Karpas-422 (cell line): ENCODE measurements around the gene ALDH5A1. TPM values are rescaled to one million over a fixed set of nuclear protein-coding genes. Genes with fewer than 3 reads are reported as not detected.

Source experiments
- DNase-seq: peaks from one replicate; pipeline ENCODE4 v3.0.0-alpha.2; 2015
- H2AFZ ChIP-seq: fragments of 200-600 bp; sonication (generic); 2 replicates; pipeline ENCODE4 v1.6.1; 2014; ENCODE audit warnings: antibody characterized with exemption, low read length, mixed read lengths
- H3K27ac ChIP-seq: fragments of 200-600 bp; sonication (generic); 2 replicates; pipeline ENCODE4 v1.5.1; 2014; ENCODE audit warnings: mild to moderate bottlenecking, low read length, moderate library complexity
- H3K27me3 ChIP-seq: fragments of 200-600 bp; sonication (generic); 2 replicates; pipeline ENCODE4 v1.6.1; 2014; ENCODE audit warnings: low read length, mixed read lengths
- H3K36me3 ChIP-seq: fragments of 200-600 bp; sonication (generic); 2 replicates; pipeline ENCODE4 v1.6.1; 2014; ENCODE audit warnings: low read length, mixed read lengths; ENCODE audit not compliant: insufficient read depth
- H3K4me1 ChIP-seq: fragments of 200-600 bp; sonication (generic); 2 replicates; pipeline ENCODE4 v1.6.1; 2014; ENCODE audit warnings: mild to moderate bottlenecking, low read length, mixed read lengths
- H3K4me2 ChIP-seq: fragments of 200-600 bp; sonication (generic); 2 replicates; pipeline ENCODE4 v1.6.1; 2014; ENCODE audit warnings: low read length, low read depth, mild to moderate bottlenecking; ENCODE audit not compliant: poor library complexity, severe bottlenecking
- H3K4me3 ChIP-seq: fragments of 200-600 bp; sonication (generic); 2 replicates; pipeline ENCODE4 v1.5.1; 2014; ENCODE audit warnings: mild to moderate bottlenecking, antibody characterized with exemption, low read length, mixed read lengths
- H3K79me2 ChIP-seq: fragments of 200-600 bp; sonication (generic); 2 replicates; pipeline ENCODE4 v1.6.1; 2014; ENCODE audit warnings: mild to moderate bottlenecking, low read length, mixed read lengths
- H3K9ac ChIP-seq: fragments of 200-600 bp; sonication (generic); 2 replicates; pipeline ENCODE4 v1.6.0; 2014; ENCODE audit warnings: low read length
- H3K9me2 ChIP-seq: fragments of 200-600 bp; sonication (generic), shearing (Covaris generic); replicated peaks from 2 replicates; pipeline ENCODE4 v1.6.0; 2014; ENCODE audit warnings: mild to moderate bottlenecking, low read length, moderate library complexity; ENCODE audit not compliant: insufficient read depth
- H3K9me3 ChIP-seq: fragments of 300-700, 200-600 bp; sonication (generic); 2 replicates; pipeline ENCODE4 v1.6.1; 2014; ENCODE audit warnings: low read length, mixed read lengths
- H4K20me1 ChIP-seq: fragments of 200-600 bp; sonication (generic); 2 replicates; pipeline ENCODE4 v1.6.1; 2014; ENCODE audit warnings: mild to moderate bottlenecking, antibody characterized with exemption, low read length, low read depth; ENCODE audit not compliant: insufficient read depth
- total RNA-seq: library from RNA; depleted of rRNA; stranded (reverse); fragments of >200 nt; shearing (Covaris generic); gene quantifications from 2 replicates; pipeline ENCODE4 v1.2.3, GENCODE V29; 2014; ENCODE audit warnings: low replicate concordance

Gene ALDH5A1
- total RNA-seq, 1 experiment from 2014 or later = 33.1 TPM

DNA sequence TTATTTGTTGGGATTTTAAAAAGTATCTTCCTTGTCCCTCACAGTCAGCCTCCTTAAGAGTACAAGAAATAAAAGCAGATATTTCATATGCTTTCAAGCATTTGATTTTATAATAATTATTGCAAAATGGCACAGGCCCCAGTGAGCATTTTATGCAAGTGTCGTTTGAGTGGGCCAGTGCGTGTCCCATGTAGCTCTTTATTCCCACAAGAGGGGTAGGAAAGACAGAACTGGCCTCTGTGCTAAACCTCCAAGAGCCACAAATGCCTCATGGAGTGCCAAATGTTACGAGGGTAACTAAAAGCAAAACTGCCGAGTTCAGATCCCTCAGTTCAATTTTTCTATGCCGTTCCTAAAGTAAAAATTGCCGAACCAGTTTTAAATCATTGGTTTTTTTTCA is 18.1 kb upstream of the ALDH5A1 start:
- H3K36me3 ChIP-seq = 0 out of 2 replicates have a peak, but pooled peaks cover 8% of the 10 kb centered on the region
- no peak for DNase-seq

DNA sequence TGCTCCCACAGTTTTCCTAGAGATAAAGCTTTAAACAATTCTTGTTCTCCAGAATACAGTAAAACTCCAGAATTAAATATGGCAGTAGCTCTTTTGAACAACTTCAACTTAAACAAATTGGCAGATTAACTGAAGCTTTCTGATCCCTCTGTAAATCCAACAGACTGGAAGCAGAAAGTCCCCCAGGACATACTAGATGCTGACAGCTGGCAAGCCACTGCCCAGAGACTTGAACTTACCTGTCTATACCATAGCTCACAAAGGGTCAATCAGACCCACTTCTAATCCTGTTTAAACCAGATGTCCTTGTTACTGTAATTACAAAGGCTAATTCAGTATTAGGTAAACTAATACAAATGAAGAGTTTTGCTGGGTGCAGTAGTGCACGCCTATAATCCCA is 17.7 kb upstream of the ALDH5A1 start:
- peaks cover 9% of the 10 kb centered on the region for H3K4me1 ChIP-seq
- no peak overlapping the region for H3K27ac ChIP-seq
- H3K9ac ChIP-seq = no peak overlapping the region
- H4K20me1 ChIP-seq = no peaks in the 10 kb centered on the region
- DNase-seq = no peak
- 0 out of 2 replicates have a peak, but pooled peaks cover 8% of the 10 kb centered on the region for H3K36me3 ChIP-seq
- no peaks in the 10 kb centered on the region for H3K79me2 ChIP-seq
- no peak overlapping the region for H2AFZ ChIP-seq
- H3K4me3 ChIP-seq = no peak overlapping the region
- H3K9me2 ChIP-seq = no peaks in the 10 kb centered on the region
- no peaks in the 10 kb centered on the region for H3K27me3 ChIP-seq
- no peak overlapping the region for H3K4me2 ChIP-seq
- no peaks in the 10 kb centered on the region for H3K9me3 ChIP-seq

More for the DNA sequence above, 18.1 kb upstream of the ALDH5A1 start:
- Histone ChIP-seq H2AFZ (no peak overlapping the region), H3K4me3 (no peak overlapping the region), H4K20me1 (no peaks in the 10 kb centered on the region), H3K27ac (no peak overlapping the region), H3K27me3 (no peaks in the 10 kb centered on the region), H3K9me2 (no peaks in the 10 kb centered on the region), H3K4me2 (no peak overlapping the region), H3K79me2 (no peaks in the 10 kb centered on the region), H3K9me3 (no peaks in the 10 kb centered on the region), H3K4me1 (peaks cover 9% of the 10 kb centered on the region), H3K9ac (no peak overlapping the region)

- Histone ChIP-seq H3K9me3 (no peaks in the 10 kb centered on the region), H3K27ac (no peak overlapping the region), H2AFZ (no peak overlapping the region), H4K20me1 (no peaks in the 10 kb centered on the region), H3K27me3 (no peaks in the 10 kb centered on the region), H3K4me1 (peaks cover 9% of the 10 kb centered on the region), H3K36me3 (0 out of 2 replicates have a peak, but pooled peaks cover 8% of the 10 kb centered on the region), H3K9me2 (no peaks in the 10 kb centered on the region), H3K4me3 (no peak overlapping the region), H3K4me2 (no peak overlapping the region), H3K9ac (no peak overlapping the region), H3K79me2 (no peaks in the 10 kb centered on the region)
- no peak for DNase-seq
These were observed 15.9 kb upstream of the ALDH5A1 start for GRCh38 chr6:24478903-24479302.

- DNase-seq = no peak
- no peak overlapping the region for H2AFZ ChIP-seq
These were observed 14.1 kb upstream of the ALDH5A1 start for GRCh38 chr6:24480705-24481104.

DNA sequence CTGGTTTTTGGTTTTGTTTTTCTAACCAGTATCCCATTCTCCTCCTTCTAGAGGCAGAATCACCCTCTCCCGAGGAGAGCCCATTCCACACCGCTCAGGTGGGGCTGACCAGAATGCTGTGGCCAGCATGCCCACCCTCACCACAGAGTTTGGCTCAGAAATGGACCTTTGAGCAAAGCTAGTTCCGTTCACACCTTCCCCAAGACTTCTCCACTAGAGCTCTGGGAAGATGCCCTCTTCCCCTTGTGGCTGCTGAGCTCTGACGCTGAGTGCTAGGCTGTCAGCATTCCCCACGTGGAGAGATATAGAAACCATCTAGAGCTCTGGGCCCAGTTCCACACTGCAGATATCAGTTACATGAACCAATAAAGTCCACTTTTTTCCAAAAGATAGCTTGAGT is 13.3 kb upstream of the ALDH5A1 start:
- no peaks in the 10 kb centered on the region for H3K27me3 ChIP-seq
- no peak overlapping the region for H2AFZ ChIP-seq
- no peak overlapping the region for H3K4me2 ChIP-seq
- no peak overlapping the region for H3K9ac ChIP-seq
- 0 out of 2 replicates have a peak, but pooled peaks cover 8% of the 10 kb centered on the region for H3K36me3 ChIP-seq
- peaks cover 9% of the 10 kb centered on the region for H3K4me1 ChIP-seq
- H3K9me2 ChIP-seq = no peaks in the 10 kb centered on the region
- no peaks in the 10 kb centered on the region for H3K79me2 ChIP-seq
- no peaks in the 10 kb centered on the region for H3K9me3 ChIP-seq
- no peaks in the 10 kb centered on the region for H4K20me1 ChIP-seq
- H3K27ac ChIP-seq = no peak overlapping the region
- no peak overlapping the region for H3K4me3 ChIP-seq
- DNase-seq = no peak

More at GRCh38 chr6:24480705-24481104, 14.1 kb upstream of the ALDH5A1 start:
- Histone ChIP-seq H3K36me3 (0 out of 2 replicates have a peak, but pooled peaks cover 8% of the 10 kb centered on the region), H3K4me3 (no peak overlapping the region), H3K4me2 (no peak overlapping the region), H3K79me2 (no peaks in the 10 kb centered on the region), H3K9me3 (no peaks in the 10 kb centered on the region), H3K27ac (no peak overlapping the region), H3K9me2 (no peaks in the 10 kb centered on the region), H4K20me1 (no peaks in the 10 kb centered on the region), H3K9ac (no peak overlapping the region), H3K4me1 (peaks cover 9% of the 10 kb centered on the region), H3K27me3 (no peaks in the 10 kb centered on the region)

DNA sequence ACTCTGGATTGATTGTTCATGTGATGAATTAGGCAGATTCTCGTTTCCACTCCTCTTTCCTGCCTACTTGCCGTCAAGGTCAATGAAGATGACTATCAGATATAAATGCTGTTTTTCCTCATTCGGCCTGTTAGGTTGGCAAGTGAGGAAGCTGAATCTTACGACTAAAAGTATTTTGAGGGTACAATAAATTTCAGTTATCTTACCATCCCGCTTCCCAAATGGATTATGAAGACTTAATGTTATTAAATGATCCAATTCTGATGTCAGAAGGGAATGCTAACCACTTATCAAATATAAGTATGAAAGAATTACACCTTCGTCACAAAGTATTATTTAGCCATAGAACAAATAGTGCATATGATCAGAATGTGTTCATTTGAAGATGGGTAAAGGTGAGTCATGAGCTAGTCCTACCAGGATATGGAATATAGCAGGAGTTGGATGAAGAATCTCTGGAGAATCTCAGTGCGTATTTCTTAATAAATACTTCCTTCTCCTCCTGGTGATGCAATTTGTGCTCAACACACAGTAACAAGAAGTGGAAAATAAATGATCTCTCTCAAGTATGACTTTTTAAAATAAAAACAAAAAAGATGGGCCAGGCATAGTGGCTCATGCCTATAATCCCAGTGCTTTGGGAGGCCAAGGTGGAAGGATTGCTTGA is 10.0 kb upstream of the ALDH5A1 start:
- Histone ChIP-seq H3K79me2 (no peaks in the 10 kb centered on the region), H3K9me3 (no peaks in the 10 kb centered on the region), H3K4me2 (no peak overlapping the region), H2AFZ (no peak overlapping the region), H4K20me1 (no peaks in the 10 kb centered on the region), H3K9ac (no peak overlapping the region), H3K27me3 (no peaks in the 10 kb centered on the region), H3K9me2 (no peaks in the 10 kb centered on the region), H3K27ac (no peak overlapping the region), H3K4me1 (no peaks in the 10 kb centered on the region; the same call in 1 of the 2 replicates), H3K4me3 (no peak overlapping the region), H3K36me3 (0 out of 2 replicates have a peak, but pooled peaks cover 3% of the 10 kb centered on the region)
- DNase-seq = no peak

DNA sequence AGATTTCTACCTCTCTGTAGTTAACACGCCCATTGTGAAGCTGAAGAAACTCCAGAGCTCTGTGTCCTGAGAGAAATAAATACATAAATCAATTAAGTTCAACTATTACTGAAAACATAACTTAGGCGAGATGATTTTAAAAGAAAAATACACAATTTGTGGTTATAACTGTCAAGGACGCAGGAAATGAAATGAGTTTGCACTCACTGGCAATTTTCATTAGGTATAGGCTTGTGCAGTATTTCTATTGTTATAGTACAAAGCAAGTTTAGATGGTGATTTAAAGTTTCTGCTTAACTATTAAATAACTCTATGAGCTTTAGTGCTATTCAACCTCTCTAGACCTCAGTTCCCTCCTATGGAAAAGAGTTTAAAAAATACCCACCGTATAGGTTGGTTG is 8.7 kb upstream of the ALDH5A1 start:
- Histone ChIP-seq H3K79me2 (no peaks in the 10 kb centered on the region; the same call in 1 of the 2 replicates), H2AFZ (no peak overlapping the region), H3K27me3 (no peaks in the 10 kb centered on the region), H3K9me3 (no peaks in the 10 kb centered on the region), H4K20me1 (no peaks in the 10 kb centered on the region), H3K4me3 (no peak overlapping the region), H3K9ac (no peak overlapping the region), H3K27ac (no peak overlapping the region), H3K4me1 (no peaks in the 10 kb centered on the region), H3K4me2 (no peak overlapping the region), H3K9me2 (no peaks in the 10 kb centered on the region), H3K36me3 (no peaks in the 10 kb centered on the region)
- DNase-seq = no peak

GRCh38 chr6:24489470-24489869 is 5.3 kb upstream of the ALDH5A1 start, which contains the start of gene GPLD1:
TSS of gene GPLD1 (minus strand) at chr6:24489578. CDS start at chr6:24489511, 67 bp downstream.
- H3K9ac ChIP-seq = no peak within 1 kb of the TSS
- H3K36me3 ChIP-seq = no peaks in the 10 kb centered on the region
- peaks cover 17% of the 10 kb centered on the region for H3K79me2 ChIP-seq
- H3K4me3 ChIP-seq = no peak within 1 kb of the TSS
- no peak within 1 kb of the TSS for H3K27ac ChIP-seq
- no peaks in the 10 kb centered on the region for H4K20me1 ChIP-seq
- H3K9me2 ChIP-seq = no peaks in the 10 kb centered on the region
- no peak within 1 kb of the TSS for H3K4me2 ChIP-seq
- H3K4me1 ChIP-seq = peaks cover 18% of the 10 kb centered on the region
- H3K9me3 ChIP-seq = no peaks in the 10 kb centered on the region
- DNase-seq = no peak
- no peak within 1 kb of the TSS for H2AFZ ChIP-seq
- no peaks in the 10 kb centered on the region for H3K27me3 ChIP-seq
